ENCODE measurements around the gene PTPRJ. TPM values are rescaled to one million over a fixed set of nuclear protein-coding genes. Genes with fewer than 3 reads are reported as not detected.

The PTPRJ gene
- total RNA-seq, 1 experiment from 2014 or later: 59.4 TPM

GRCh38 chr11:47940904-47941649 is 39.3 kb upstream of the PTPRJ start:
- H3K4me1 Mint-ChIP-seq (ENCODE audit: low read depth, unreplicated experiment): peaks cover 47% of the 10 kb centered on the region
- H3K27me3 Mint-ChIP-seq (ENCODE audit: unreplicated experiment): no peaks in the 10 kb centered on the region
- intact Hi-C loops (cut with micrococcal nuclease; ENCODE audit: unreplicated experiment): no loop called here
- DNase-seq: no peak
- no peaks in the 10 kb centered on the region for H3K9me3 Mint-ChIP-seq (ENCODE audit: low read depth, unreplicated experiment)
- no TSS peak for BruUV-seq (replicated peaks)
- TF ChIP-seq CTCF (IDR thresholded peaks at IDR 0.05; ENCODE audit: unreplicated experiment): no peak
- peaks cover 3% of the 10 kb centered on the region for H3K36me3 Mint-ChIP-seq (ENCODE audit: insufficient read depth, unreplicated experiment)
- CTCF ChIA-PET: interaction anchor here (0.9 kb wide), 1 partner anchor 17 kb away, joined by 4 read pairs; no protein-coding TSS in a partner anchor
- H3K27ac Mint-ChIP-seq (ENCODE audit: unreplicated experiment): no peak overlapping the region
- no peak overlapping the region for H3K4me3 Mint-ChIP-seq (ENCODE audit: low read depth, unreplicated experiment)

GRCh38 chr11:47941907-47942558 is 38.3 kb upstream of the PTPRJ start:
- CTCF ChIA-PET: interaction anchor here (0.9 kb wide), 1 partner anchor 18 kb away, joined by 4 read pairs; no protein-coding TSS in a partner anchor
- DNase-seq: no peak
- TF ChIP-seq CTCF (IDR thresholded peaks at IDR 0.05; ENCODE audit: unreplicated experiment): no peak

GRCh38 chr11:47943721-47944586 is 36.4 kb upstream of the PTPRJ start:
- H3K27ac Mint-ChIP-seq (ENCODE audit: unreplicated experiment): peak overlapping the region; percentile 36
- intact Hi-C loops (cut with micrococcal nuclease; ENCODE audit: unreplicated experiment): no loop called here
- BruUV-seq (replicated peaks): no TSS peak
- CTCF ChIA-PET: no interaction called here
- H3K4me1 Mint-ChIP-seq (ENCODE audit: low read depth, unreplicated experiment): peaks cover 54% of the 10 kb centered on the region
- peaks cover 17% of the 10 kb centered on the region for H3K36me3 Mint-ChIP-seq (ENCODE audit: insufficient read depth, unreplicated experiment)
- no peaks in the 10 kb centered on the region for H3K9me3 Mint-ChIP-seq (ENCODE audit: low read depth, unreplicated experiment)
- H3K27me3 Mint-ChIP-seq (ENCODE audit: unreplicated experiment): no peaks in the 10 kb centered on the region
- no peak overlapping the region for H3K4me3 Mint-ChIP-seq (ENCODE audit: low read depth, unreplicated experiment)
- no peak for TF ChIP-seq CTCF (IDR thresholded peaks at IDR 0.05; ENCODE audit: unreplicated experiment)
- no peak for DNase-seq

More at GRCh38 chr11:47941907-47942558, 38.3 kb upstream of the PTPRJ start:
- H3K4me1 Mint-ChIP-seq (ENCODE audit: low read depth, unreplicated experiment): peaks cover 51% of the 10 kb centered on the region
- H3K4me3 Mint-ChIP-seq (ENCODE audit: low read depth, unreplicated experiment): no peak overlapping the region
- BruUV-seq (replicated peaks): no TSS peak
- no peaks in the 10 kb centered on the region for H3K27me3 Mint-ChIP-seq (ENCODE audit: unreplicated experiment)
- H3K9me3 Mint-ChIP-seq (ENCODE audit: low read depth, unreplicated experiment): no peaks in the 10 kb centered on the region
- intact Hi-C loops (cut with micrococcal nuclease; ENCODE audit: unreplicated experiment): no loop called here
- H3K27ac Mint-ChIP-seq (ENCODE audit: unreplicated experiment): no peak overlapping the region
- peaks cover 12% of the 10 kb centered on the region for H3K36me3 Mint-ChIP-seq (ENCODE audit: insufficient read depth, unreplicated experiment)

GRCh38 chr11:47944632-47945031 is 35.7 kb upstream of the PTPRJ start:
- DNase-seq: no peak
- CTCF ChIA-PET: interaction anchor here (0.6 kb wide), 1 partner anchor 8 kb away, joined by 3 read pairs; no protein-coding TSS in a partner anchor
- Mint-ChIP-seq H3K27me3 (ENCODE audit: unreplicated experiment) (no peaks in the 10 kb centered on the region), H3K4me3 (ENCODE audit: low read depth, unreplicated experiment) (no peak overlapping the region), H3K27ac (ENCODE audit: unreplicated experiment) (peak overlapping the region; percentile 36), H3K4me1 (ENCODE audit: low read depth, unreplicated experiment) (peaks cover 58% of the 10 kb centered on the region), H3K9me3 (ENCODE audit: low read depth, unreplicated experiment) (no peaks in the 10 kb centered on the region), H3K36me3 (ENCODE audit: insufficient read depth, unreplicated experiment) (peaks cover 17% of the 10 kb centered on the region)
- intact Hi-C loops (cut with micrococcal nuclease; ENCODE audit: unreplicated experiment): loop anchor here (5.0 kb wide), 2 partner anchors 48 to 108 kb away; no protein-coding TSS in a partner anchor
- no TSS peak for BruUV-seq (replicated peaks)
- no peak for TF ChIP-seq CTCF (IDR thresholded peaks at IDR 0.05; ENCODE audit: unreplicated experiment)
